K562 (cell line): Measurements from ENCODE around the gene DIMT1. TPM values are rescaled to one million over a fixed set of nuclear protein-coding genes. Genes with fewer than 3 reads are reported as not detected.

Source experiments
- ATAC-seq: fragments of 200-7000 bp; cut with Tn5 transposase; 3 replicates; pipeline ENCODE4 v1.9.1; 2020; ENCODE audit warnings: moderate library complexity
- BruUV-seq: library from RNA; stranded (reverse); fragments of 400-500 nt; replicated peaks from 2 replicates; lab custom pipeline; 2021; lab: Mats Ljungman, UMichigan
- CTCF ChIA-PET: fragments of 300-600 bp; formaldehyde crosslinking; extraction: SDS; loops from one replicate; lab custom pipeline; 2021; ENCODE audit warnings: low intra/inter-chr PET ratio; lab: Yijun Ruan, JAX
- POLR2A ChIA-PET: fragments of 300-600, 350-650 bp; sonication (Branson Sonifier 250); formaldehyde crosslinking; extraction: SDS; loops from one replicate; lab custom pipeline; 2021; ENCODE audit warnings: antibody characterized with exemption, inconsistent platforms; lab: Yijun Ruan, JAX
- DNase-seq, 4 experiments: peaks; one replicate each; pipeline versions ENCODE4 v3.0.0 to v3.0.0-alpha.2; 2011 to 2018; ENCODE audit warnings: low spot score in 3 of 4, mixed read lengths in 3 of 4; ENCODE audit errors: extremely low read depth in 1 of 4
- FAIRE-seq: peaks from 2 replicates; lab custom pipeline; 2011; peaks lifted over from hg19 to GRCh38; lab: Jason Lieb, UNC
- H2AFZ ChIP-seq: 2 replicates; pipeline ENCODE4 v1.6.0; 2011; ENCODE audit warnings: low read depth, low read length, control low read depth, inconsistent platforms
- H3K27ac ChIP-seq: fragments of 200-600 bp; 3 replicates; pipeline ENCODE4 v1.8.0; 2011; ENCODE audit warnings: low read depth, mild to moderate bottlenecking, control low read depth, inconsistent platforms, low read length, moderate library complexity, mixed read lengths; ENCODE audit errors: extremely low read depth
- H3K27me3 ChIP-seq, 2 experiments: fragments of 300-600 bp in 1 of 2; 2 replicates in 1 of 2; 3 replicates in 1 of 2; pipeline versions ENCODE4 v1.6.0 to v1.8.0; 2011; ENCODE audit warnings: inconsistent platforms in 2 of 2, low read length in 2 of 2, mild to moderate bottlenecking in 1 of 2, mixed read lengths in 1 of 2, moderate library complexity in 1 of 2; ENCODE audit not compliant: control insufficient read depth in 2 of 2, insufficient read depth in 2 of 2
- H3K36me3 ChIP-seq: fragments of 300-600 bp; 3 replicates; pipeline ENCODE4 v1.8.0; 2011; ENCODE audit warnings: mild to moderate bottlenecking, low read length, inconsistent platforms; ENCODE audit not compliant: control insufficient read depth, insufficient read depth
- H3K4me1 ChIP-seq, 2 experiments: fragments of 200-600 bp in 1 of 2; replicated peaks in 1 of 2; 2 replicates in 1 of 2; 3 replicates in 1 of 2; pipeline versions ENCODE4 v1.5.1 to v1.8.0; 2011; ENCODE audit warnings: inconsistent platforms in 2 of 2, low read length in 2 of 2, mild to moderate bottlenecking in 1 of 2, mixed read lengths in 1 of 2, moderate library complexity in 1 of 2; ENCODE audit not compliant: control insufficient read depth in 2 of 2, insufficient read depth in 2 of 2
- H3K4me2 ChIP-seq: 2 replicates; pipeline ENCODE4 v1.6.1; 2011; ENCODE audit warnings: low read length, control low read depth, inconsistent platforms, mixed read lengths; ENCODE audit not compliant: insufficient read depth
- H3K4me3 ChIP-seq: fragments of 200-600 bp; sonication (generic), shearing (Covaris generic); 2 replicates; pipeline ENCODE4 v1.5.1; 2016; ENCODE audit warnings: control low read depth, inconsistent platforms
- H3K79me2 ChIP-seq: fragments of 200-600 bp; 3 replicates; pipeline ENCODE4 v1.8.0; 2011; ENCODE audit warnings: low read length, inconsistent platforms; ENCODE audit not compliant: control insufficient read depth, insufficient read depth
- H3K9ac ChIP-seq, 2 experiments: 2 replicates each; pipeline versions ENCODE4 v1.6.0 to v1.6.1; 2011; ENCODE audit warnings: low read depth in 2 of 2, low read length in 2 of 2, control low read depth in 1 of 2, inconsistent platforms in 1 of 2, mild to moderate bottlenecking in 1 of 2, mixed read lengths in 1 of 2; ENCODE audit not compliant: insufficient read depth in 1 of 2
- H3K9me1 ChIP-seq: one replicate; pipeline ENCODE4 v1.6.0; 2011; ENCODE audit warnings: inconsistent platforms, mild to moderate bottlenecking, low read length, moderate library complexity; ENCODE audit not compliant: control insufficient read depth, insufficient read depth
- H3K9me3 ChIP-seq: replicated peaks from 2 replicates; pipeline ENCODE4 v1.5.1; 2011; ENCODE audit warnings: low read depth, low read length, inconsistent platforms; ENCODE audit not compliant: control insufficient read depth, insufficient read depth
- H4K20me1 ChIP-seq: replicated peaks from 2 replicates; pipeline ENCODE4 v1.6.1; 2011; ENCODE audit warnings: low read length, inconsistent platforms, mixed read lengths; ENCODE audit not compliant: control insufficient read depth, insufficient read depth
- DPF2 ChIP-seq: fragments of 450-650 bp; IDR thresholded peaks from 2 replicates; pipeline ENCODE4 v1.6.1; 2016
- HES1 ChIP-seq: fragments of 450-650 bp; IDR thresholded peaks from 2 replicates; pipeline ENCODE4 v1.6.1; 2016; ENCODE audit warnings: low read depth, mild to moderate bottlenecking, moderate library complexity
- ILF3 ChIP-seq: fragments of 450-650 bp; IDR thresholded peaks from 2 replicates; pipeline ENCODE4 v1.6.1; 2018; ENCODE audit warnings: antibody characterized with exemption, mild to moderate bottlenecking, moderate library complexity, borderline replicate concordance
- NFE2L1 ChIP-seq: fragments of 450-650 bp; IDR thresholded peaks from 2 replicates; pipeline ENCODE4 v1.6.1; 2016; ENCODE audit warnings: missing genetic modification characterization, low read depth, mild to moderate bottlenecking, missing compliant biosample characterization, moderate library complexity, borderline replicate concordance
- NR1H2 ChIP-seq: sonication (generic); formaldehyde crosslinking; IDR thresholded peaks from 2 replicates; pipeline ENCODE4 v1.4.0; 2020; ENCODE audit warnings: mild to moderate bottlenecking, missing genetic modification reagents
- SMARCA4 ChIP-seq: fragments of 450-650 bp; IDR thresholded peaks from 2 replicates; pipeline ENCODE4 v1.6.1; 2016
- TCFL5 ChIP-seq: fragments of 250-450 bp; sonication (Bioruptor Pico); conservative IDR thresholded peaks from 2 replicates; pipeline ENCODE4 v1.6.1; 2021; ENCODE audit warnings: mild to moderate bottlenecking, moderate library complexity, matching md5 sums
- YY1 ChIP-seq, 3 experiments: IDR thresholded peaks; 2 replicates each; pipeline ENCODE4 v1.6.1; 2011; ENCODE audit warnings: low read length in 2 of 3, mild to moderate bottlenecking in 2 of 3, moderate library complexity in 2 of 3, borderline replicate concordance in 1 of 3, control low read depth in 1 of 3, low read depth in 1 of 3; ENCODE audit not compliant: insufficient read depth in 3 of 3, insufficient replicate concordance in 2 of 3, control insufficient read depth in 1 of 3, insufficient read length in 1 of 3; ENCODE audit errors: extremely low read depth in 1 of 3
- ZC3H11A ChIP-seq: IDR thresholded peaks from 2 replicates; pipeline ENCODE4 v1.6.1; 2012; ENCODE audit warnings: low read depth, low read length, improper control_type of control experiment
- ZC3H8 ChIP-seq: fragments of 450-650 bp; IDR thresholded peaks from 2 replicates; pipeline ENCODE4 v1.6.1; 2017
- ZNF212 ChIP-seq: fragments of 450-650 bp; formaldehyde crosslinking; IDR thresholded peaks from 2 replicates; pipeline ENCODE4 v1.4.0; 2020; ENCODE audit warnings: mild to moderate bottlenecking
- ZNF316 ChIP-seq: fragments of 450-650 bp; IDR thresholded peaks from 2 replicates; pipeline ENCODE4 v1.6.1; 2016
- ZNF609 ChIP-seq: sonication (generic); formaldehyde crosslinking; IDR thresholded peaks from 2 replicates; pipeline ENCODE4 v1.8.1; 2023; ENCODE audit warnings: missing genetic modification reagents, mild to moderate bottlenecking, borderline replicate concordance
- ZNF639 ChIP-seq, 2 experiments: fragments of 200-800 bp in 1 of 2; sonication (Bioruptor generic) in 1 of 2; sonication (generic) in 1 of 2; formaldehyde crosslinking in 1 of 2; IDR thresholded peaks in 1 of 2; conservative IDR thresholded peaks in 1 of 2; 2 replicates each; pipeline versions ENCODE4 v1.5.0 to v1.6.1; 2016 to 2020; ENCODE audit warnings: missing compliant biosample characterization in 1 of 2, missing genetic modification characterization in 1 of 2, missing genetic modification reagents in 1 of 2
- WGBS: fragments of 100-300 bp; shearing (Covaris generic); methylation state at CpG from one replicate; pipeline ENCODE4 v1.1.6; 2016; ENCODE audit warnings: low coverage, mixed read lengths; ENCODE audit not compliant: insufficient coverage; ENCODE audit errors: missing lambda C conversion rate; 5-methylcytosine and 5-hydroxymethylcytosine counted together
- in situ Hi-C: fragments of 300-500 bp; cut with MboI; formaldehyde crosslinking; loops from 4 replicates; pipeline ENCODE4 v1.15.0; 2018; ENCODE audit warnings: inconsistent platforms, mixed read lengths
- intact Hi-C: fragments of 100-400 bp; cut with micrococcal nuclease; formaldehyde crosslinking; loops from 2 replicates; pipeline ENCODE4 v1.14.2; 2022
- polyA plus RNA-seq, 8 experiments: library from polyadenylated mRNA; depleted of rRNA in 4 of 8; stranded (reverse) in 5 of 8; unstranded in 3 of 8; fragments of >200 nt; fragmentation: Nextera tagmentation in 2 of 8; fragmentation: Illumina TruSeq in 1 of 8; extraction: Ambion mirVana in 2 of 8; extraction: Trizol in 1 of 8; gene quantifications; 2 replicates each; pipeline versions ENCODE4 v1.2.1 to v1.2.3, GENCODE V29; 2011 to 2014; ENCODE audit warnings: inconsistent platforms in 1 of 8, missing spikeins in 1 of 8
- total RNA-seq, 7 experiments: library from RNA; depleted of rRNA in 6 of 7; stranded (reverse); fragments of >200 nt in 6 of 7; fragmentation: Illumina TruSeq in 2 of 7; extraction: Trizol in 2 of 7; gene quantifications; 2 replicates each; pipeline versions ENCODE4 v1.2.1 to v1.2.3, GENCODE V29; 2011 to 2021; ENCODE audit warnings: low replicate concordance in 1 of 7

The DIMT1 gene
- total and polyA plus RNA-seq, 9 of the 15 experiments (the other 6 are each of a cell fraction or from before 2014, with no cell fraction given): 28.9 to 85.3 (median 54.1) TPM

- FAIRE-seq (peak; percentile 77), ATAC-seq (peak; percentile 93), DNase-seq (peak; percentile 30 to 68 (median 44))
- in situ Hi-C loops (no loop called here), intact Hi-C loops (no loop called here)
- H3K4me3 ChIP-seq: no peak overlapping the region
- BruUV-seq: no TSS peak
- no peak overlapping the region; the same call in 1 of the 2 replicates for H3K4me2 ChIP-seq
- peak overlapping the region; percentile 39; the same call in 2 of the 3 replicates for H3K27ac ChIP-seq
- H3K9me3 ChIP-seq: no peaks in the 10 kb centered on the region
- H3K9me1 ChIP-seq: no peaks in the 10 kb centered on the region
- H2AFZ ChIP-seq: no peak overlapping the region
- H3K27me3 ChIP-seq: no peaks in the 10 kb centered on the region
- ChIA-PET POLR2A (no interaction called here), CTCF (no interaction called here)
- no peaks in the 10 kb centered on the region for H3K79me2 ChIP-seq
- H3K36me3 ChIP-seq: peaks cover 87% of the 10 kb centered on the region
- WGBS: 64% methylated on average over 3 of the region's 3 CpGs
- no peak overlapping the region for H3K9ac ChIP-seq
- H3K4me1 ChIP-seq: peaks cover 8 to 9% of the 10 kb centered on the region in 2 experiments
- no peaks in the 10 kb centered on the region for H4K20me1 ChIP-seq
- no peak for TF ChIP-seq ZNF212 (CRISPR knock-in tag)
- TF ChIP-seq HES1: no peak
- peak; percentile 85 for TF ChIP-seq NFE2L1 (tag)
- TF ChIP-seq TCFL5: no peak
- TF ChIP-seq ZNF609: no peak
- TF ChIP-seq ILF3: no peak
- peak in 1 of 3 experiments; percentile 21 for TF ChIP-seq YY1 (IDR thresholded peaks at IDR 0.05; ENCODE audit: borderline replicate concordance in 1 of 3, control insufficient read depth in 1 of 3, extremely low read depth in 1 of 3, insufficient read depth in 3 of 3, insufficient read length in 1 of 3, insufficient replicate concordance in 2 of 3, low read depth in 1 of 3, low read length in 2 of 3)
- no peak for TF ChIP-seq ZC3H11A
- TF ChIP-seq ZNF316: peak; percentile 98
- TF ChIP-seq ZC3H8: no peak
- TF ChIP-seq SMARCA4: peak; percentile 72
- TF ChIP-seq NR1H2 (CRISPR knock-in tag): no peak
- peak; percentile 83 for TF ChIP-seq DPF2
- TF ChIP-seq ZNF639 (CRISPR knock-in tag; conservative IDR thresholded peaks at IDR 0.05 in 1 of 2, IDR thresholded peaks at IDR 0.05 in 1 of 2): no peak
Measured at GRCh38 chr5:62376064-62376463, 27.6 kb downstream of the DIMT1 start.
